HUES64 (cell line): ENCODE results near the gene CYBA.

Experiments used
- H3K27ac ChIP-seq: 2 replicates; pipeline ENCODE4 v1.7.0; 2013; ENCODE audit warnings: low read depth, low read length, inconsistent platforms
- H3K27me3 ChIP-seq: 2 replicates; pipeline ENCODE4 v1.6.1; 2013; ENCODE audit warnings: mild to moderate bottlenecking, low read length; ENCODE audit not compliant: insufficient read depth
- H3K36me3 ChIP-seq: 2 replicates; pipeline ENCODE4 v1.6.1; 2013; ENCODE audit warnings: mild to moderate bottlenecking, low read length; ENCODE audit not compliant: insufficient read depth
- H3K4me1 ChIP-seq: 2 replicates; pipeline ENCODE4 v1.6.1; 2013; ENCODE audit warnings: mild to moderate bottlenecking, low read length, moderate library complexity; ENCODE audit not compliant: insufficient read depth
- H3K4me3 ChIP-seq: 2 replicates; pipeline ENCODE4 v1.5.1; 2013; ENCODE audit warnings: mild to moderate bottlenecking, low read length, moderate library complexity
- H3K9ac ChIP-seq: 2 replicates; pipeline ENCODE4 v1.6.1; 2013; ENCODE audit warnings: mild to moderate bottlenecking, low read depth, low read length
- H3K9me3 ChIP-seq: 2 replicates; pipeline ENCODE4 v1.6.1; 2013; ENCODE audit warnings: low read depth, low read length; ENCODE audit not compliant: insufficient read depth
- WGBS: fragments of 150-250, 120-280 bp; methylation state at CpG from one replicate; pipeline ENCODE4 v1.1.7; 2013; ENCODE audit warnings: missing lambda C conversion rate; 5-methylcytosine and 5-hydroxymethylcytosine counted together

CYBA gene

GRCh38 chr16:88658714-88659113, 7.9 kb upstream of the CYBA start:
- Histone ChIP-seq H3K4me3 (no peak overlapping the region), H3K9me3 (no peaks in the 10 kb centered on the region), H3K9ac (no peak overlapping the region), H3K27ac (no peak overlapping the region), H3K27me3 (no peaks in the 10 kb centered on the region), H3K36me3 (peaks cover 33% of the 10 kb centered on the region), H3K4me1 (no peaks in the 10 kb centered on the region)
- WGBS = 97% methylated on average over 14 of the region's 15 CpGs

- H3K9ac ChIP-seq = no peak overlapping the region
- H3K36me3 ChIP-seq = peaks cover 46% of the 10 kb centered on the region
- H3K27me3 ChIP-seq = no peaks in the 10 kb centered on the region
- 93% methylated on average over 19 of the region's 19 CpGs for WGBS
- H3K27ac ChIP-seq = no peak overlapping the region
- H3K9me3 ChIP-seq = no peaks in the 10 kb centered on the region
- H3K4me3 ChIP-seq = no peak overlapping the region
- H3K4me1 ChIP-seq = no peaks in the 10 kb centered on the region
Observed at GRCh38 chr16:88657371-88657770, 6.5 kb upstream of the CYBA start.

GRCh38 chr16:88656291-88656980, 5.6 kb upstream of the CYBA start:
- Histone ChIP-seq H3K36me3 (peaks cover 48% of the 10 kb centered on the region), H3K9ac (no peak overlapping the region), H3K27me3 (no peaks in the 10 kb centered on the region), H3K4me3 (no peak overlapping the region), H3K27ac (no peak overlapping the region), H3K9me3 (no peaks in the 10 kb centered on the region), H3K4me1 (0 out of 2 replicates have a peak, but pooled peaks cover 2% of the 10 kb centered on the region)
- 89% methylated on average over 25 of the region's 25 CpGs for WGBS

GRCh38 chr16:88655733-88656281, 5.0 kb upstream of the CYBA start:
- Histone ChIP-seq H3K9ac (no peak overlapping the region), H3K4me3 (no peak overlapping the region), H3K27ac (no peak overlapping the region), H3K9me3 (no peaks in the 10 kb centered on the region), H3K4me1 (0 out of 2 replicates have a peak, but pooled peaks cover 6% of the 10 kb centered on the region), H3K36me3 (peaks cover 48% of the 10 kb centered on the region), H3K27me3 (no peaks in the 10 kb centered on the region)
- 93% methylated on average over 29 of the region's 29 CpGs for WGBS

GRCh38 chr16:88655053-88655732, 4.3 kb upstream of the CYBA start:
- no peak overlapping the region for H3K9ac ChIP-seq
- 95% methylated on average over 50 of the region's 50 CpGs for WGBS
- 0 out of 2 replicates have a peak, but pooled peaks cover 6% of the 10 kb centered on the region for H3K4me1 ChIP-seq

GRCh38 chr16:88654363-88655052, 3.7 kb upstream of the CYBA start:
- H3K4me3 ChIP-seq = no peak overlapping the region
- WGBS = 92% methylated on average over 28 of the region's 28 CpGs
- peaks cover 12% of the 10 kb centered on the region; the same call in 1 of the 2 replicates for H3K4me1 ChIP-seq
- no peak overlapping the region for H3K27ac ChIP-seq
- peaks cover 48% of the 10 kb centered on the region for H3K36me3 ChIP-seq
- H3K27me3 ChIP-seq = no peaks in the 10 kb centered on the region
- no peaks in the 10 kb centered on the region for H3K9me3 ChIP-seq
- no peak overlapping the region for H3K9ac ChIP-seq

More at GRCh38 chr16:88655053-88655732, 4.3 kb upstream of the CYBA start:
- no peaks in the 10 kb centered on the region for H3K27me3 ChIP-seq
- no peaks in the 10 kb centered on the region for H3K9me3 ChIP-seq
- H3K36me3 ChIP-seq = peaks cover 48% of the 10 kb centered on the region
- H3K4me3 ChIP-seq = no peak overlapping the region
- H3K27ac ChIP-seq = no peak overlapping the region

GRCh38 chr16:88653596-88654362, 2.9 kb upstream of the CYBA start:
- Histone ChIP-seq H3K4me1 (peaks cover 12% of the 10 kb centered on the region; the same call in 1 of the 2 replicates), H3K27me3 (no peaks in the 10 kb centered on the region), H3K9ac (no peak overlapping the region), H3K4me3 (no peak overlapping the region), H3K27ac (no peak overlapping the region), H3K9me3 (no peaks in the 10 kb centered on the region), H3K36me3 (peaks cover 48% of the 10 kb centered on the region)
- WGBS = 90% methylated on average over 32 of the region's 32 CpGs

- no peaks in the 10 kb centered on the region for H3K9me3 ChIP-seq
- no peaks in the 10 kb centered on the region for H3K27me3 ChIP-seq
- no peak overlapping the region for H3K4me3 ChIP-seq
- H3K4me1 ChIP-seq = peaks cover 12% of the 10 kb centered on the region; the same call in 1 of the 2 replicates
- H3K9ac ChIP-seq = no peak overlapping the region
- no peak overlapping the region for H3K27ac ChIP-seq
- WGBS = 96% methylated on average over 13 of the region's 13 CpGs
- peaks cover 44% of the 10 kb centered on the region for H3K36me3 ChIP-seq
Observed at GRCh38 chr16:88653101-88653500, 2.2 kb upstream of the CYBA start.

GRCh38 chr16:88652762-88653063, 1.9 kb upstream of the CYBA start:
- H3K9ac ChIP-seq = no peak overlapping the region
- 95% methylated on average over 7 of the region's 8 CpGs for WGBS
- H3K4me3 ChIP-seq = no peak overlapping the region
- H3K9me3 ChIP-seq = no peaks in the 10 kb centered on the region
- H3K4me1 ChIP-seq = peaks cover 12% of the 10 kb centered on the region; the same call in 1 of the 2 replicates
- H3K27ac ChIP-seq = no peak overlapping the region
- no peaks in the 10 kb centered on the region for H3K27me3 ChIP-seq
- peaks cover 41% of the 10 kb centered on the region for H3K36me3 ChIP-seq

- Histone ChIP-seq H3K9ac (no peak overlapping the region), H3K36me3 (peaks cover 40% of the 10 kb centered on the region), H3K4me3 (no peak overlapping the region), H3K4me1 (peaks cover 12% of the 10 kb centered on the region; the same call in 1 of the 2 replicates), H3K9me3 (no peaks in the 10 kb centered on the region), H3K27me3 (no peaks in the 10 kb centered on the region), H3K27ac (no peak overlapping the region; the same call in 1 of the 2 replicates)
- WGBS = 92% methylated on average over 29 of the region's 29 CpGs
Observed at GRCh38 chr16:88651989-88652761, 1.3 kb upstream of the CYBA start.
